Neural progenitor cell (in vitro differentiated cells): ENCODE results near the gene FANCD2. TPM values are rescaled to one million over a fixed set of nuclear protein-coding genes. Genes with fewer than 3 reads are reported as not detected.

Experiments used
- DNase-seq: peaks from one replicate; pipeline ENCODE4 v3.0.0-alpha.2; 2016; ENCODE audit warnings: low spot score
- H2AFZ ChIP-seq: fragments of 200-600 bp; sonication (generic); replicated peaks from 2 replicates; pipeline ENCODE4 v1.6.1; 2016; ENCODE audit warnings: antibody characterized with exemption
- H3F3A ChIP-seq: fragments of 200-600 bp; sonication (generic); 2 replicates; pipeline ENCODE4 v1.6.1; 2016; ENCODE audit warnings: antibody characterized with exemption, low read depth
- H3K27ac ChIP-seq: fragments of 200-600 bp; sonication (generic); 2 replicates; pipeline ENCODE4 v1.5.1; 2016; ENCODE audit warnings: mild to moderate bottlenecking
- H3K27me3 ChIP-seq: fragments of 200-600 bp; sonication (generic); 2 replicates; pipeline ENCODE4 v1.6.1; 2016; ENCODE audit warnings: mild to moderate bottlenecking, moderate library complexity
- H3K36me3 ChIP-seq: fragments of 200-600 bp; sonication (generic); 2 replicates; pipeline ENCODE4 v1.5.1; 2016
- H3K4me1 ChIP-seq: fragments of 200-600 bp; sonication (generic); 2 replicates; pipeline ENCODE4 v1.6.1; 2016; ENCODE audit warnings: mixed run types
- H3K4me2 ChIP-seq: fragments of 200-600 bp; sonication (generic); 2 replicates; pipeline ENCODE4 v1.6.1; 2016
- H3K4me3 ChIP-seq: fragments of 200-600 bp; sonication (generic); 2 replicates; pipeline ENCODE4 v1.5.1; 2016
- H3K79me2 ChIP-seq: fragments of 200-600 bp; sonication (generic); 2 replicates; pipeline ENCODE4 v1.6.1; 2016; ENCODE audit warnings: low read depth
- H3K9ac ChIP-seq: fragments of 200-600 bp; sonication (generic); 2 replicates; pipeline ENCODE4 v1.6.1; 2016
- H3K9me3 ChIP-seq: fragments of 200-600 bp; sonication (generic); 2 replicates; pipeline ENCODE4 v1.5.1; 2016; ENCODE audit warnings: low read depth
- H4K20me1 ChIP-seq: fragments of 200-600 bp; sonication (generic); 2 replicates; pipeline ENCODE4 v1.6.1; 2016; ENCODE audit warnings: low read depth
- H3K27ac Mint-ChIP-seq: 3 replicates; pipeline ENCODE4 v1.8.0; 2021; ENCODE audit warnings: mixed read lengths
- H3K27me3 Mint-ChIP-seq: 2 replicates; pipeline ENCODE4 v1.8.0; 2022; ENCODE audit warnings: low read depth, mild to moderate bottlenecking, inconsistent platforms, moderate library complexity, mixed read lengths; ENCODE audit not compliant: insufficient read depth
- H3K36me3 Mint-ChIP-seq: 3 replicates; pipeline ENCODE4 v1.8.0; 2021; ENCODE audit warnings: mixed read lengths
- H3K4me1 Mint-ChIP-seq: 3 replicates; pipeline ENCODE4 v1.8.0; 2021; ENCODE audit warnings: mixed read lengths
- H3K4me3 Mint-ChIP-seq: 3 replicates; pipeline ENCODE4 v1.8.0; 2021; ENCODE audit warnings: mild to moderate bottlenecking, moderate library complexity, mixed read lengths
- H3K9me3 Mint-ChIP-seq: 3 replicates; pipeline ENCODE4 v1.8.0; 2020; ENCODE audit warnings: mixed read lengths
- CTCF ChIP-seq: fragments of 200-600 bp; sonication (generic); IDR thresholded peaks from 2 replicates; pipeline ENCODE4 v1.5.1; 2017; ENCODE audit warnings: antibody characterized with exemption, mild to moderate bottlenecking
- EZH2 ChIP-seq: fragments of 200-600 bp; sonication (generic); IDR thresholded peaks from 2 replicates; pipeline ENCODE4 v1.6.1; 2017; ENCODE audit warnings: antibody characterized with exemption, mild to moderate bottlenecking, moderate library complexity
- EZH2phosphoT487 ChIP-seq: fragments of 200-600 bp; sonication (generic); IDR thresholded peaks from 2 replicates; pipeline ENCODE4 v1.6.1; 2017; ENCODE audit warnings: antibody characterized with exemption
- small RNA-seq: library from RNA; depleted of rRNA; stranded (forward); fragments of <200 nt; gene quantifications from one replicate; pipeline ENCODE3, GENCODE V24; 2015
- total RNA-seq: library from RNA; depleted of rRNA; stranded (reverse); fragments of >200 nt; gene quantifications from 2 replicates; pipeline ENCODE4 v1.2.3, GENCODE V29; 2015; ENCODE audit warnings: low replicate concordance

Gene FANCD2
- total RNA-seq, 1 donor from 2014 or later: 117 TPM

GRCh38 chr3:10145685-10146084, 119.4 kb downstream of the FANCD2 start:
- H3K4me3 ChIP-seq: no peak overlapping the region
- peaks cover 51% of the 10 kb centered on the region for H3K79me2 ChIP-seq
- H3F3A ChIP-seq: no peaks in the 10 kb centered on the region
- no peaks in the 10 kb centered on the region for H3K9me3 ChIP-seq
- Mint-ChIP-seq H3K4me3 (no peak overlapping the region), H3K4me1 (peaks cover 15% of the 10 kb centered on the region), H3K36me3 (peaks cover 26% of the 10 kb centered on the region), H3K27me3 (no peaks in the 10 kb centered on the region), H3K27ac (no peak overlapping the region), H3K9me3 (no peaks in the 10 kb centered on the region)
- H3K9ac ChIP-seq: no peak overlapping the region
- no peak overlapping the region for H3K4me2 ChIP-seq
- H3K36me3 ChIP-seq: peaks cover 10% of the 10 kb centered on the region
- no peak for TF ChIP-seq EZH2phosphoT487
- TF ChIP-seq CTCF: no peak
- TF ChIP-seq EZH2: no peak
- peaks cover 11% of the 10 kb centered on the region for H3K4me1 ChIP-seq
- H2AFZ ChIP-seq: no peak overlapping the region
- H4K20me1 ChIP-seq: peaks cover 28% of the 10 kb centered on the region
- H3K27me3 ChIP-seq: no peaks in the 10 kb centered on the region
- H3K27ac ChIP-seq: no peak overlapping the region
- DNase-seq: no peak

GRCh38 chr3:10149226-10149625, 123.0 kb downstream of the FANCD2 start:
- Histone ChIP-seq H3K9me3 (no peaks in the 10 kb centered on the region), H3K9ac (no peak overlapping the region), H3F3A (no peaks in the 10 kb centered on the region), H3K79me2 (peaks cover 25% of the 10 kb centered on the region), H2AFZ (no peak overlapping the region), H3K4me3 (no peak overlapping the region), H3K4me2 (no peak overlapping the region), H3K27me3 (no peaks in the 10 kb centered on the region), H4K20me1 (peaks cover 8% of the 10 kb centered on the region), H3K4me1 (no peaks in the 10 kb centered on the region), H3K36me3 (peaks cover 18% of the 10 kb centered on the region), H3K27ac (no peak overlapping the region)
- Mint-ChIP-seq H3K4me3 (no peak overlapping the region), H3K4me1 (peaks cover 4% of the 10 kb centered on the region), H3K36me3 (peaks cover 31% of the 10 kb centered on the region), H3K27me3 (no peaks in the 10 kb centered on the region), H3K9me3 (no peaks in the 10 kb centered on the region), H3K27ac (no peak overlapping the region)
- TF ChIP-seq EZH2phosphoT487 (no peak), EZH2 (no peak), CTCF (no peak)
- DNase-seq: no peak

- Histone ChIP-seq H2AFZ (no peak overlapping the region), H3F3A (no peaks in the 10 kb centered on the region), H4K20me1 (peaks cover 5% of the 10 kb centered on the region), H3K36me3 (peaks cover 13% of the 10 kb centered on the region), H3K27ac (no peak overlapping the region), H3K27me3 (no peaks in the 10 kb centered on the region), H3K9ac (no peak overlapping the region), H3K79me2 (peaks cover 8% of the 10 kb centered on the region), H3K4me2 (no peak overlapping the region), H3K4me1 (no peaks in the 10 kb centered on the region), H3K4me3 (no peak overlapping the region), H3K9me3 (no peaks in the 10 kb centered on the region)
- Mint-ChIP-seq H3K27me3 (no peaks in the 10 kb centered on the region), H3K4me1 (no peaks in the 10 kb centered on the region), H3K9me3 (no peaks in the 10 kb centered on the region), H3K36me3 (peaks cover 29% of the 10 kb centered on the region), H3K4me3 (no peak overlapping the region), H3K27ac (no peak overlapping the region)
- no peak for TF ChIP-seq EZH2phosphoT487
- TF ChIP-seq CTCF: no peak
- no peak for TF ChIP-seq EZH2
- DNase-seq: no peak
These were observed 124.8 kb downstream of the FANCD2 start for GRCh38 chr3:10150987-10151386.

Small RNA genes within 50 kb of the gene (small RNA-seq; reads per million reads assigned to genes)
- gene CYCSP10: not detected
- not detected for gene RNU6-670P

Other genes starting within 250 kb of the FANCD2 start
- 50.8 and 86.3 TPM in 2 replicates for gene TADA3, start 234.0 kb upstream of the FANCD2 start, total RNA-seq
- 126 and 146 TPM in 2 replicates for gene ARPC4, start 233.4 kb upstream of the FANCD2 start, total RNA-seq
- 15.0 and 36.1 TPM in 2 replicates for gene TTLL3, start 216.2 kb upstream of the FANCD2 start, total RNA-seq
- gene RPUSD3, start 182.4 kb upstream of the FANCD2 start, total RNA-seq: 30.5 and 50.2 TPM in 2 replicates
- gene CIDEC, start 146.2 kb upstream of the FANCD2 start, total RNA-seq: not detected in 2 replicates
- 32.7 and 42.1 TPM in 2 replicates for gene JAGN1, start 135.8 kb upstream of the FANCD2 start, total RNA-seq
- 0.56 TPM in 1 of 2 replicates, not detected in the other for gene IL17RE, start 123.6 kb upstream of the FANCD2 start, total RNA-seq
- 3.1 and 6.5 TPM in 2 replicates for gene IL17RC, start 109.3 kb upstream of the FANCD2 start, total RNA-seq
- 14.1 and 28.7 TPM in 2 replicates for gene CRELD1, start 92.6 kb upstream of the FANCD2 start, total RNA-seq
- gene PRRT3, start 74.0 kb upstream of the FANCD2 start, total RNA-seq: 2.6 and 11.6 TPM in 2 replicates
- gene EMC3, start 39.6 kb upstream of the FANCD2 start, total RNA-seq: 37.1 and 50.2 TPM in 2 replicates
- gene FANCD2OS, start 81.8 kb downstream of the FANCD2 start, total RNA-seq: not detected in 2 replicates
- 123 and 133 TPM in 2 replicates for gene BRK1, start 89.2 kb downstream of the FANCD2 start, total RNA-seq
- gene VHL, start 115.3 kb downstream of the FANCD2 start, total RNA-seq: 86.0 and 86.3 TPM in 2 replicates
- gene IRAK2, start 138.5 kb downstream of the FANCD2 start, total RNA-seq: 0.26 and 0.50 TPM in 2 replicates
- 11.7 and 14.9 TPM in 2 replicates for gene TATDN2, start 222.0 kb downstream of the FANCD2 start, total RNA-seq